Ascending aorta (tissue), 2 donors: ENCODE results near the gene TNRC18. TPM values are rescaled to one million over a fixed set of nuclear protein-coding genes. Genes with fewer than 3 reads are reported as not detected.

Experiments
- DNase-seq, 2 donors: peaks; one replicate each; pipeline ENCODE4 v3.0.0-alpha.2; 2019; ENCODE audit warnings: low spot score in 2 of 2
- H3K27ac ChIP-seq, 2 donors: fragments of 200-600 bp; sonication (generic); one replicate each; pipeline ENCODE4 v1.5.1; 2016 to 2017; ENCODE audit warnings: mild to moderate bottlenecking in 1 of 2
- H3K27me3 ChIP-seq: fragments of 200-600 bp; sonication (generic); one replicate; pipeline ENCODE4 v1.5.1; 2017
- H3K36me3 ChIP-seq, 2 donors: fragments of 200-600 bp; sonication (generic); one replicate each; pipeline ENCODE4 v1.5.1; 2016
- H3K4me1 ChIP-seq, 2 donors: fragments of 200-600 bp; sonication (generic); one replicate each; pipeline ENCODE4 v1.5.1; 2016 to 2017; ENCODE audit warnings: mild to moderate bottlenecking in 1 of 2
- H3K4me3 ChIP-seq, 2 donors: fragments of 200-600 bp; sonication (generic); one replicate each; pipeline ENCODE4 v1.5.1; 2016 to 2017; ENCODE audit warnings: mild to moderate bottlenecking in 1 of 2
- H3K9me3 ChIP-seq, 2 donors: fragments of 200-600 bp; sonication (generic); one replicate each; pipeline ENCODE4 v1.5.1; 2016
- CTCF ChIP-seq, 3 experiments: fragments of 200-600 bp in 2 of 3; fragments of 450-650 bp in 1 of 3; sonication (generic) in 2 of 3; IDR thresholded peaks; one replicate each; pipeline ENCODE4 v1.5.1; 2016 to 2019; ENCODE audit warnings: antibody characterized with exemption in 3 of 3, mild to moderate bottlenecking in 1 of 3, moderate library complexity in 1 of 3
- intact Hi-C: fragments of 100-400 bp; cut with DNase I; formaldehyde crosslinking; loops from one replicate; pipeline ENCODE4 v1.15.1; 2023
- total RNA-seq: library from RNA; depleted of rRNA; stranded (reverse); fragments of >200 nt; gene quantifications from one replicate; pipeline ENCODE4 v1.1.0, GENCODE V29; 2016

Gene TNRC18
- total RNA-seq, 1 donor from 2014 or later = 240 TPM

GRCh38 chr7:5303591-5304505, 119.8 kb downstream of the TNRC18 start:
- no peak overlapping the region for H3K27ac ChIP-seq

GRCh38 chr7:5303061-5303460, 120.6 kb downstream of the TNRC18 start:
- H3K27me3 ChIP-seq = no peaks in the 10 kb centered on the region
- DNase-seq = no peak
- no peaks in the 10 kb centered on the region for H3K4me1 ChIP-seq
- TF ChIP-seq CTCF (IDR thresholded peaks at IDR 0.05) = no peak
- H3K36me3 ChIP-seq = peaks cover 9 to 18% of the 10 kb centered on the region in 2 donors
- intact Hi-C loops = no loop called here
- H3K27ac ChIP-seq = no peak overlapping the region
- H3K9me3 ChIP-seq = no peaks in the 10 kb centered on the region
- no peak overlapping the region for H3K4me3 ChIP-seq

More at GRCh38 chr7:5303591-5304505, 119.8 kb downstream of the TNRC18 start:
- H3K4me1 ChIP-seq = no peaks in the 10 kb centered on the region
- H3K9me3 ChIP-seq = no peaks in the 10 kb centered on the region
- intact Hi-C loops = no loop called here
- DNase-seq = no peak
- peaks cover 15 to 26% of the 10 kb centered on the region in 2 donors for H3K36me3 ChIP-seq
- H3K4me3 ChIP-seq = no peak overlapping the region
- H3K27me3 ChIP-seq = no peaks in the 10 kb centered on the region
- TF ChIP-seq CTCF (IDR thresholded peaks at IDR 0.05) = no peak

GRCh38 chr7:5302577-5302976, 121.1 kb downstream of the TNRC18 start:
- H3K4me3 ChIP-seq = no peak overlapping the region
- no peak for DNase-seq
- peaks cover 4 to 13% of the 10 kb centered on the region in 2 donors for H3K36me3 ChIP-seq
- H3K4me1 ChIP-seq = no peaks in the 10 kb centered on the region
- TF ChIP-seq CTCF (IDR thresholded peaks at IDR 0.05) = no peak
- H3K9me3 ChIP-seq = no peaks in the 10 kb centered on the region
- intact Hi-C loops = no loop called here
- H3K27ac ChIP-seq = no peak overlapping the region
- no peaks in the 10 kb centered on the region for H3K27me3 ChIP-seq

GRCh38 chr7:5300366-5300765, 123.3 kb downstream of the TNRC18 start:
- H3K27ac ChIP-seq = no peak overlapping the region
- DNase-seq = no peak
- H3K27me3 ChIP-seq = no peaks in the 10 kb centered on the region
- no peak for TF ChIP-seq CTCF (IDR thresholded peaks at IDR 0.05)
- no peaks in the 10 kb centered on the region for H3K36me3 ChIP-seq
- intact Hi-C loops = no loop called here
- H3K4me3 ChIP-seq = no peak overlapping the region
- H3K4me1 ChIP-seq = no peaks in the 10 kb centered on the region
- no peaks in the 10 kb centered on the region for H3K9me3 ChIP-seq

GRCh38 chr7:5296611-5297226, 126.9 kb downstream of the TNRC18 start:
- no peak for TF ChIP-seq CTCF (IDR thresholded peaks at IDR 0.05)
- no peak overlapping the region for H3K27ac ChIP-seq
- no peak overlapping the region for H3K4me3 ChIP-seq
- H3K27me3 ChIP-seq = no peaks in the 10 kb centered on the region
- H3K4me1 ChIP-seq = no peaks in the 10 kb centered on the region
- DNase-seq = no peak
- no peaks in the 10 kb centered on the region for H3K36me3 ChIP-seq
- H3K9me3 ChIP-seq = no peaks in the 10 kb centered on the region
- intact Hi-C loops = no loop called here
